HG02642 (cell line): Measurements from ENCODE around the gene BCL2L1.

Experiments used
- ATAC-seq: cut with Tn5 transposase; IDR thresholded peaks from one replicate; pipeline ENCODE4 v1.9.1; 2021; ENCODE audit warnings: mild to moderate bottlenecking; ENCODE audit not compliant: unreplicated experiment, poor library complexity

The BCL2L1 gene

DNA sequence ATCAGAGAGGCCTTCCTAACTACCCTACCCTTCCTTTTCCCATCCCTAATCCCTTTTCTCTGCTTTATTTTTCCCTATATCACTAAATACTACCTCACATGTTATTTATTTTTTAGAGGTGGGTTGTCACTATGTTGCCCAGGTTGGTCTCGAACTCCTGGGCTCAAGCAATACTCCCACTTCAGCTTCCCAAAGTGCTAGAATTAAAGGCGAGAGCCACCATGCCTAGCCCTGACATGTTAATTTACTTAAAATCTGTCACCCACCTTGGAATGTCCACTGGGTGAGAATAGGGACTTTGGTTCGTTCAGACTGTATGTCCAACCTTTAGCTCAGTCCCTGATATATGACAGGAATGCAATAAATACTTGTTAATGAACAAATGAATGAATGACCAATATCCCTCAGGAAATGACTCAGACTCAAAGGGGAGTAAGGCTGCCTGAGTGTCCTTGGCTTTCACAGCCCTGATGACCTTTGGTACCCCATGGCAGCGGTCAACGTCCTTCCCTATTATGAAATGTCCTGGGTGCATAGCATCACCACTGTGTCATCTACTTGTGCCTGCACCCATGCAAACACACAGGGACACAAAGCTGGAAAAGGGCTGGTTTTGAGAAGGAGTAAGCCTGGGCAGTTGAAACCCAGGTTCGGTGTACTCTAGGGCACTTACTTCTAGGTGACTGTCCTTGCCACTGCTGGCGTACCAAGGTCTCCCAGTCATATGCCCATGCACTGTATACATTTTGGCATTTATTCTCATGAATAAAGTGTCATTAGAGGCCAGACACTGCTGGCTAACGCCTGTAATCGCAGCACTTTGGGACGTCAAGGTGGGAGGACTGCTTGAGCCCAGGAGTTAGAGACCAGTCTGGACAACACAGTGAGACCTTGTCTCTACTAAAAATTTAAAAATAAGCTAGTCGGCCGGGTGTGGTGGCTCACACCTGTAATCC, 26.5 kb downstream of the BCL2L1 start:
- no peak for ATAC-seq

DNA sequence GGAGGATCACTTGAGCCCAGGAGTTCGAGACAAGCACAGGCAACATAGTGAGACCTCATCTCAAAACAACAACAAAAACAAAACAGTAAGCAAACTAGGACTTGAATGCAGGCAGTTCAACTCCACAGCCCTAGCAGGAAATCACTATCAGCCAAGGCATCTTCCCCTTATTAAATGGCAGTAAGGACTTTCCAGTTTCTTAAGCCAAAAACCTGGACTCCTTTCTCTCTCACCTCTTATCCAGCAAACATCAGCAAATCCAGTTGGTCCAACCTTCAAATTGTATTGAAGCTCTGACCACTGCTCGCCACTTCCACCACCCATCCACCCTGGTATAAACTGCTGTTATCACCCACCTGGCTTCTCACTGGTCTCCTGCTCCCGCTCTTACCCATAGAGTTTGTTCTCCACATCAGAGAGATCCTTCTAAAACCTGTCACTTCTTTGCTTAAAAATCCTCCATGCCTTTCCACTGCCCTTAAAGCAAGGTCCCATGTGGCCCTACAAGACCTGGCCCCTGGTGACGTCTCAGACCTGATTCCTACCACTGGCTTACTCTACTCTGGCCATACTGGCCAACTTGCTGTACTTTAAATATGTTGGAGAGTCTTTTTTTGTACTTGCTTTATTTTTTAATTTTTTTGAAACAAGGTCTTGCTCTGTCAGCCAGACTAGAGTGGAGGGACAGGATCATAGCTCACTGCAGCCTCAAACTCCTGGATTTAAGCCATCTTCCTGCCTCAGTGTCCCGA, 27.6 kb downstream of the BCL2L1 start:
- no peak for ATAC-seq

DNA sequence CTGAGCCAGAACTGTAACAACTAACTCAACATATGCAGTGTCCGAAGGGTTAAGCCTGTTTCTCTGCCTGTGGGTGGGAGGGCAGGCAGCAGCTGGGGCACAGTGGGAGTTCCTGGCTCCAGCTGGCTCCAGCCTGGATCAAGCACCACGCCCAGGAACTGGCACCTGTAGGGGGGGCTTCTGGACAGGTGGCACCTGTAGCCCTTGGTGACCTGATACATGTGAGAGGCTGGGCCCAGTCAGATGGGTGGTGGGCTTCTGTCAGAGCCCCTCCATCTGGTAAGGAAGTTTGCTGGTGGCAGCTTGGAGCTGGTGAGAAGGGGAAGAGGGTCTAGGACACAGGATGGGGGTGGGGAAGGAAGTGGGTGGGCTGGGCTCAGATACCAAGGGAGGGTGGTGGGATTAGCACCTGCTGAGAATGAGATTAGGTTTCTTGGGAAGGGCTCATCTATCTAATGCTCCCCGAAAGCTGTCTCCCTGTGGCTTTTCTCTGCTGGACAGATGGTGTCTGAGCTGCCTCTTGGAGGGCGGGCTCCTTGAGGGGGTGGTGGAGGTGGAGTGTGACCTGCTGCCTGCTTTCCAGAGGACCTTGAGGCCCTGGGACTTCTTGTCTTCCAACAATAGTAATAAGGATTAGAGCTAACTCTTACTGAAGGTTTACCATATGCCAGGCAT, 28.5 kb downstream of the BCL2L1 start:
- no peak for ATAC-seq

DNA sequence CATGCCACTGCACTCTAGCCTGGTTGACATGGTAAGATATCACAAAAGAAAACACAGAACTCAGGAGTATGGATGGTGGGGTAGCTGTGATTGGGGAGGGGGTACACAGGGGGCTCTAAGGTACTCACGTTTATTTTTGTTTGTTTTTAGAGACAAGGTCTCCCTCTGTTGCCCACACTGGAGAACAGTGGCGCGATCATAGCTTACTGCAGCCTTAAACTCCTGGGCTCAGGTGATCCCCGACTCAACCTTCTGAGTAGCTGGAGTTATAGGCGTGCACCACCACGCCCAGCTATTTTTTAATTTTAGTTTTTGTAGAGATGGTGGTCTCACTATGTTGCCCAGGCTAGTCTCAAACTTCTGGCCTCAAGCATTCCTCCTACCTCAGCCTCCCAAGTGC, 29.3 kb downstream of the BCL2L1 start:
- no peak for ATAC-seq

DNA sequence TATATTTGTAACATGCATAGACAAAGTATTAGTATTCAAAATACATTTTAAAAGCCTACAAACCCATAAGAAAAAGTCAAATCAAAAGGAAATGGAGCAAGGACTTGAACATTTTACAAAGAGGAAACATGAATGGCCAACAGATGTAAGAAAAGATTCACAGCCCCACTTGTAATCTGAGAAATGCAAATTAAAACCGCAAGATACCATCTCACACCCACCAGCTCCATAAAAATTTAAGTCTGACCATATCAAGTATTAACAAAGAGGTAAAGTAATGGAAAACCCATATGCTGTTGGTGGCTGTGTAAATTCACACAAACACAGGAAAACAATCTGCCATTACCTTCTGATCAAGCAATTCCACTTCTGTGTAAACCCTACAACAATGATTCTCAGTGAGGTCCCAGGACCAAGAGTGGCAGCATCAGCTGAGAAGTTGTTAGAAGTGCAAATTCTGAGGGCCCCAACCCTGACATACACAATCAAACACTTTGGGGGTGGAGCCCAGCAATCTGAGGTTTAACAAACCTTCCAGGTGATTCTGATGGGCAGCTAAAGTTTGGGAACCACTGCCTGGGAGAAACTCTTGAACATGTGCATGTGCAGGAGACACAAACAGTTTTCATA, 30.9 kb downstream of the BCL2L1 start:
- no peak for ATAC-seq

DNA sequence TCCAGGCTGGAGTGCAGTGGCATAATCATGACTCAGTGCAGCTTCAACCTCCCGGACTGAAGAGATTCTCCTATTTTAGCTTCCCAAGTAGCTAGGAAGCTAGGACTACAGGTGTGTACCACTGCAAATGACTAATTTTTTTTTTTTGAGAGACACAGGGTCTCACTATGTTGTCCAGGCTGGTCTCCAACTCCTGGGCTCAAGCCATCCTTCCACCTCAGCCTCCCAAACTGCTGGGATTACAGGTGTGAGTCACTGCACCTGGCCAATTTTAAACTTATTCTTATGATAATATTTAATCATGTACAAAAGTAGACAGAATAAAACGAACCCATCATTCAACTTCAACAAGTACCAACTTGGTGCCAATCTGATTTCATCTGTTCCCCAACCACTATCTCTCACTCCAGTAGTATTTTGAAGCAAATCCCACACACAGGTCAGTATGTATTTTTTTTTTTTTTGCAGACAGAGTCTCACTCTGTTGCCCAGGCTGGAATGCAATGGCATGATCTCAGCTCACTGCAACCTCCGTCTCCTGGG, 32.5 kb downstream of the BCL2L1 start:
- ATAC-seq: no peak

DNA sequence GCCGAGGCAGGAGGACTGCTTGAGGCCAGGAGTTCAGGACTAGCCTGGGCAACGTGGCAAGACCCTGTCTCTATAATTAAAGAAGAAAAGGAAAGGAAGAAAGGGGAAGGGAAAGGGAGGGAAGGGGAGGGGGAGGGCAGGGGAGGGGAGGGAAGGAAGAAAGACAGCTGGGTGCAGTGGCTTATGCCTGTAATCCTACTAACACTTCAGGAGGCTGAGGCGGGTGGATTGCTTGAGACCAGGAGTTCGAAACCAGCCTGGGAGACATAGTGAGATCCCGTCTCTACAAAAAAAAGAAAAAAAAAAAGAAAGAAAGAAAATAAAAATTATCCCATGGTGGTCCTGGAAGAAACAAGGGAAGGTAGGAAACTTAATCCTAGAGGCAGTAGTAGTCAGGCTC, 33.5 kb downstream of the BCL2L1 start:
- ATAC-seq: no peak

DNA sequence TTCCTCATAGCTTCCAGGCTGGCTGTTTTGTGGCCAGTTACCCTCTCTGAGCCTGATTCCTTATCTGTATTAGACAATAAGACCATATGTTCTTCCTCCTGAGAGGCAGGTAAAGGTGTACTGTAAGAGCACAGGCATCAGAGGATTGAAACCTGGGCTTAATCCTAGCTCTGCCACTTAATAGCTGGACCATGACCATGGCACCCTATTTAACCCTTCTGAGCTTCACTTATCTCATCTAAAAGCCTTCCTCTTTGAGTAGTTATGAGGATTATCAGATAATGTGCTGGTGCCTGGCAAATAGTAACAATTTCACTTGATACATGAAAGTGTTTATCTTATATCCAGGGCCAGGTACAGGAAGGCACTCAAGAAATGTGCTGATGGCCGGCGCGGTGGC, 34.9 kb downstream of the BCL2L1 start:
- ATAC-seq: no peak

DNA sequence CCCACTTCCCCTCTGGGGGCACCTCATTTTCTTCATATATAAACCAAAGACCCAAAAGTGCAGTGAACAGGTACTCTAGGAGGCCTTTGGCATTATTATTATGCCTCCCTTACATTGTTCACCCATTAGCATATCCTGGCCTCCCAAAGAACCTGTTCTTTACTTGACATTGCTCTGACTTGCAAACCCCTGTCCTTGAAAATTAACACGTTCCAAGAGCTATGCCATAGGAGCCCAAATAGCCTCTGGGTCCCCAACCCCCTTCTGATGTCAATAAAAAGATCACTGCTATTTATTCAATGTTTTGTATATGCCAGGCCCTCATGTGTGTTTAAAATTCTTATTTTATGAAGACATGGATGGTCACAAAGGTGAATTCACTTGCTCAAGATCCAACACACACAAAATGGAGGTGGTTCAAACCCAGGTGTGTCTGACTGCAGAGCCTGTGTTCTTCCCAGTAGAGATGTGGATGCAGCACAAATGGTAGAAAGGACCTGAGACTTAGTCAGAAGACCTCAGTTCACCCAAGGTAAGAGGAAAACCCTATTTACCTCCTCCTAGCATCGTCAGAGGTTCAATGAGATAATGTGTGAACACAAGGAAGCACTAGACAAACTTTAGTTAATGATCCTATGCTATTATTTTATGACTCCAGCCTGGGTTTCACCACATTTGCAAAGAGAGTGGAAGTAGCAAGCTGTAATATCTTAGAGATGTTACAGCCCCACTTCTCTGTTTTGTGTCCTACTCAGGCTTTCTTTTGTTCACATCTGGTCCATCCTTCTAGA, 36.6 kb downstream of the BCL2L1 start:
- no peak for ATAC-seq

DNA sequence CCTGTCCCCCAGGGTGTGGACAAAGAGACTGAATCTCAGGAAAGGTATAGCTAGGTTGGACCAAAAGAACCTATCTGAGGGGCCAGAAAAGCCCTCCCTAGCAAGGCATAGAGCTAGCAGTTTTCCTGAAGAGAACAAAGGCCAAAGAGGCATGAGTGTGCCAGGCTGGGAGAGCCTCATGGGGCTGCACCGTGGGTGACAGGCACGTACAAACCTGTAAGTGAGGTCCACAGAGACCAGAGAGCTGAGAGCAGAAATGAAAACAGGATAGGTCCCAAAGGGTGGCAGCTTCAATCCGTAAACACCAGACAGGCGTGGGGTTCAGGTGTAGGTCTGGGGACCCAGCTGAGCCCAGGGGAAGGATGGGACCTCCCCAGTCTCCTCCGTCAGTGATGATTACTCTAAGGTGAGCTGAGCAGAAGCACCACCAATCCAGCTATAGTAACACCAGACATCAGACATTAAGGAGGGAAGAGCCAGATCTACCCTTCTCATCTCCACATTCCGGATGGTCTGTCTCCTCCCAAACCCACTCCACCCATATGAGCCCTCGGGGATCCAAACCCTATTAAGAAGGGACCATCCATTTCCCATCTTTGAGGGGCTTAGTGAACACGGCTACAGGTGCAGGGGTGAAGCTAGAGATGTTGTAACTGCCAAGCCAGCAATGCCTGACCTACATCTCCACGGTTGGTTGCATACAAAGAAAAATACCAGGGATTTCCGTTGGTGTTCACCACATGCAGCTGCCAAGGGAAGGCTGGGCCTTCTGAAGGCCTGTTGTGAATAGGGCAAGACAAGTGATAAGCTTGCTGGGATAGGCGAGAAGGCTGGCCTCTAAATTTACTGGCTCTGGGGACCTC, 38.3 kb downstream of the BCL2L1 start:
- peak; percentile 50 for ATAC-seq

DNA sequence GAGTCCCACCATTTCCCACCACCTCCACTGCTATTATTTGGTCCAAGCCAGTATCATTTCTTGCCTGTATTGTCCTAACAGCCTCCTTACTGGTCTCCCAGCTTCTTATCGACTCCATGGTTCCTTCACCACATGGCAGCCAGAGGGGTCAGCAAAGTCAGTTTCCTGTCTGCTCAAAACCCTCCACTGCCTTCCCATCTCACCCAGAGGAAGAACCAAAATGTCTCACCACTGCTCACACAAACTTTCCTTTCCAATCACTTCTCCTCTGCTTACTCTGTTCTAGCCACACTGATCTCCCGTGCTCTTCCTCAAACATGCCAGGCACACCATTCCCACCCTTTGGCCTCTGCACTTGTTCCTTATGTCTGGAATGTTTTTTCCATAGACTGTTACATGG, 39.7 kb downstream of the BCL2L1 start:
- ATAC-seq: no peak

DNA sequence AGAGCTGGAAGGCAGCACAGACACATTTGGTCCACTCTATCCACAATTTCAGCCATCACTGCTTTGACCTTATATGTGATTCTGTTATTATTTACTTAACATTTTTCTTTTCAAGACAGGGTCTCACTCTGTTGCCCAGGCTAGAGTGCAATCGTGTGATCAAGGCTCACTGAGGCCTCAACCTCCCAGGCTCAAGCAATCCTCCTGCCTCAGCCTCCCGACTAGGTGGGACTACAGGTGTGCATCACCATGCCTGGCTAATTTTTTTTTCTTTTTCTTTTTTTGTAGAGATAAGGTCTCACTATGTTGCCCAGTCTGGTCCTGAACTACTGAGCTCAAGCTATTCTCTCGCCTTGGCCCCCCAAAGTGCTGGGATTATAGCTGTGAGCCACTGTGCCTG, 40.3 kb downstream of the BCL2L1 start:
- ATAC-seq: no peak

DNA sequence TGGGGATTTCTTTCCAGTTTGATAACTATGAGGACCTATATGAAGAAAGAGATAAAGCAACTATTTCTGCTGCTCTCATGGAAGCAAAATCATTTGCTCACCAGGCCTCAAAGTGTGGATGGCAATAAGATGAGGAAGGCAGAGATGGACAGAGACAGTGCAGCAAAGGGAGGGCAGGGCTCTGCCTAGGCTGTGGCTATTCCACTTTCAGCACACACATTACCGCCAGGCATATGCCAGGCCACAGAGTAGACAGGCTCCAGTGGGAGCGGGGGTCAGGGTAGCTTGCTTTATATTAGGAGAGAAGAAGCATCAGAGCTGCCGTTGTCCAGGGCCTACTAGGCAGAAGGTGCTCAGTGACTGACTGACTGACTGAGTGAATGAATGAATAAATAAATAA, 40.9 kb downstream of the BCL2L1 start:
- no peak for ATAC-seq

DNA sequence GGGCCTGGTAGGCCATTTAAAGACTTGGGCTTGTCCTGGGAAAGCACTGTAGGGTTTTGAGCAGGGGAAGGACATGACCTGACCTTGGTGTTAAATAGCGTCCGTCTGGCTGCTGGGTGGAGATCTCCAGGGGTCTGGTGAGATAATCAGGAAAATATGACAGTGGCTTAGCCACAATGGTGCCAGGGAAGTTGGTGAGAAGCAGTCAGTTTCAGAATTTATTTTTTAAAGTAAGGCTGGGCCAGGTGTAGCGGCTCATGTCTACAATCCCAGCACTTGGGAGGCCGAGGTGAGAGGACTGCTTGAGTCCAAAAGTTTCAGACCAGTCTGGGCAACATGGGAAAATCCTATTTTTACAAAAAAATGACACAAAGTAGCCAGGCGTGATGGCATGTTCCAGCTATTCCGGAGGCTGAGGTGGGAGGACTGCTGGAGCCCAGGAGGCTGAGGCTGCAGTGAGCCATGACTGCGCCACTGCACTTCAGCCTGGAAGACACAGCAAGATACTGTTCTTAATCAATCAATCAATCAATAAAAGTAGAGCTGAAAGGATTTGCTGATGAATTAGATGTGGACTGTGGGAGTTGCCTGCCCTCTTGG, 41.4 kb downstream of the BCL2L1 start:
- no peak for ATAC-seq

DNA sequence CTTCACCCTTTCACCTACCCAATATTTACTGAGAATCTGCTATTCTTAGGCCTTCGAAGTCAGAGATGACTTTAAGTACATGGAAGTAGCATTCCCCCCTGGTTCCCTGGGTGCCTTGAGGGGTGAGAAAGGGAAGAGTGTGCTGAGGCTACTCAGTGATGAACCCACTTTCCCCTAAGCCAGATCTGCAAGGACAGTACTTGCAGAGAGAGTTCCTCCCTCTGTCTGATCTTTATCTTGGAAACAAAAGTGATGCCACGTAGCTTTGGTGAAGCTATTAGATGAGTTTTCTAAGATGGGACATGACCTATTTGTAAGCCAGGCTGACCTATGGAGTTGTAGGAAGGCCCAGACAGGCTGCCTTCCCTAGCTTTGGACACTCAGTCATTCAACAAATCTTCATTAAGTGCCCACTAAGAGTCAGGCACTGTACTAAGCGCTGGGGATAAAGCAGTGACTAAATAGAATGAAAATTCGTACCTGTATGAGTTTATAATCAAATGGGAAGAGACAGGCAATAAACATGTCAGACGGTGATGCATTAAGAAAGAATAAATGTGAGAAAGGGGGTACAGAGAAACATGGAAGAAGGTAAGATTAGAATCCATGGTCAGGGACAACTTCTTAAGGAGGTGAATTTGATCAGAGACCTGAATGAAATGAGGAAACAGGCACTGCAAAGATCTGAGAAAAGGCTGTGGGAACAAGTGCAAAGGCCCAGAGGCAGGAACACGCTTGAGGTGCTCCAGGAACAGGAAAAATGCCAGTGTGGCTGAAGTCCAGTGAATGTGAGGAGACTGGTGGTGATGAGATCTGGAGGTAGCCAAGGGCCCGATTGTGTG, 42.2 kb downstream of the BCL2L1 start:
- ATAC-seq: no peak

DNA sequence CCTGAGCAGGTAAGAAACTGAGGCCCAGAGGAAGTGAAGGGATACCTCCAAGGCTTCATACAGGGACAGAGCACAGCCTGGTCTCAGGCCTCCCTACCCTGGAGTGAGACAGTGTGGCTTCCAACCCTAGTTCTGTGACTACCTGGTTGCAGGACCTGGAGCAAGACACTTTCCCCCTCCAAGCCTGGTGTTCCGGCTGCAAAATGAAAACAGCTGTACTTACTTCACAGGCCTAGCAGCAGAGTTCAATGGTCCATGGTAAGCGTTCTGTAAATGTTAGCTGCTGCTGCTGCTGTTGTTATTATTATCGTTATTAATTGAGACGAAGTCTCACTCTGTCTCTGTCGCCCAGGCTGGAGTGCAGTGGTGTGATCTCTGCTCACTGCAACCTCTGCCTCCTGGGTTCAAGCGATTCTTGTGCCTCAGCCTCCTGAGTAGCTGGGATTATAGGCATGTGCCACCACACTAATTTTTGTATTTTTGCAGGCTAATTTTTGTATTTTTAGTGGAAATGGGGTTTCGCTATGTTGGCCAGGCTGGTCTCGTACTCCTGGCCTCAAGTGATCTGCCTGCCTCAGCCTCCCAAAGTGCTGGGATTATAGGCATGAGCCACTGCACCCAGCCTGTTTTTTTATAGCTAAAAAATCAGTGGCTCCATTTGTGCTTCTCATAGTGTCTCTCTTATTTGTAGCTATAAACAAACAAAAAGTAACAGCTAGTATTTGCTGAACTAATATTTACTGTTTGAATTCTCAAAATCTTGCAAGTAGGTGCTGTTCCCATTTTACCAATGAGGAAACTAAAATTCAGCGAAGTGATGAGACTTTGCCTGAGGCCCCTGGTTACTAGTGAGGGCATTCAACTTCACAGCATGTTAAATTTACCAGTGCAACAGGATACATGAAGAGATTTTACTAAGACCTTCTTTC, 43.0 kb downstream of the BCL2L1 start:
- ATAC-seq: no peak
